Pulmonary artery endothelial cell (primary cell): Measurements from ENCODE around the gene STK32A. TPM values are rescaled to one million over a fixed set of nuclear protein-coding genes. Genes with fewer than 3 reads are reported as not detected.

Experiments used
- DNase-seq: peaks from one replicate; pipeline ENCODE4 v3.0.0-alpha.2; 2011; ENCODE audit warnings: low read depth, low spot score
- total RNA-seq: library from RNA; depleted of rRNA; stranded (reverse); fragments of >200 nt; gene quantifications from 2 replicates; pipeline ENCODE4 v1.2.3, GENCODE V29; 2014

The STK32A gene
- total RNA-seq, 1 donor from 2014 or later: 0.20 TPM

GRCh38 chr5:147248561-147248960 lies 13.7 kb downstream of the STK32A start:
- no peak for DNase-seq

GRCh38 chr5:147259837-147260236 lies 25.0 kb downstream of the STK32A start:
- DNase-seq: no peak

- no peak for DNase-seq
These were observed 32.4 kb downstream of the STK32A start for GRCh38 chr5:147267082-147267832.

- no peak for DNase-seq
These were observed 41.7 kb downstream of the STK32A start for GRCh38 chr5:147276497-147276896.

- no peak for DNase-seq
These were observed 51.5 kb downstream of the STK32A start for GRCh38 chr5:147286296-147286695.

GRCh38 chr5:147287110-147287509 lies 52.3 kb downstream of the STK32A start:
- DNase-seq: no peak

GRCh38 chr5:147290261-147290660 lies 55.4 kb downstream of the STK32A start:
- no peak for DNase-seq

GRCh38 chr5:147303251-147303650 lies 68.4 kb downstream of the STK32A start:
- no peak for DNase-seq

GRCh38 chr5:147303976-147304375 lies 69.2 kb downstream of the STK32A start:
- DNase-seq: peak; percentile 73

- no peak for DNase-seq
These were observed 70.3 kb downstream of the STK32A start for GRCh38 chr5:147305147-147305546.

- DNase-seq: no peak
These were observed 71.5 kb downstream of the STK32A start for GRCh38 chr5:147306351-147306750.

- no peak for DNase-seq
These were observed 72.3 kb downstream of the STK32A start for GRCh38 chr5:147307170-147307569.

GRCh38 chr5:147309621-147310020 lies 74.8 kb downstream of the STK32A start:
- DNase-seq: no peak

GRCh38 chr5:147310059-147310704 lies 75.4 kb downstream of the STK32A start:
- DNase-seq: peak; percentile 69

- no peak for DNase-seq
These were observed 83.3 kb downstream of the STK32A start for GRCh38 chr5:147317978-147318684.

- no peak for DNase-seq
These were observed 86.7 kb downstream of the STK32A start for GRCh38 chr5:147321569-147321968.

GRCh38 chr5:147327421-147327820 lies 92.6 kb downstream of the STK32A start:
- no peak for DNase-seq

- no peak for DNase-seq
These were observed 93.1 kb downstream of the STK32A start for GRCh38 chr5:147327905-147328304.

GRCh38 chr5:147332658-147333057 lies 97.8 kb downstream of the STK32A start:
- DNase-seq: no peak

GRCh38 chr5:147336876-147337275 lies 102.0 kb downstream of the STK32A start:
- DNase-seq: no peak

GRCh38 chr5:147339313-147339712 lies 104.5 kb downstream of the STK32A start:
- DNase-seq: no peak

- no peak for DNase-seq
These were observed 106.1 kb downstream of the STK32A start for GRCh38 chr5:147340941-147341340.
